ENCODE data around the gene PCYOX1L. TPM values are rescaled to one million over a fixed set of nuclear protein-coding genes. Genes with fewer than 3 reads are reported as not detected.

PCYOX1L gene
- total RNA-seq, 1 experiment from 2014 or later = 15.3 TPM

DNA sequence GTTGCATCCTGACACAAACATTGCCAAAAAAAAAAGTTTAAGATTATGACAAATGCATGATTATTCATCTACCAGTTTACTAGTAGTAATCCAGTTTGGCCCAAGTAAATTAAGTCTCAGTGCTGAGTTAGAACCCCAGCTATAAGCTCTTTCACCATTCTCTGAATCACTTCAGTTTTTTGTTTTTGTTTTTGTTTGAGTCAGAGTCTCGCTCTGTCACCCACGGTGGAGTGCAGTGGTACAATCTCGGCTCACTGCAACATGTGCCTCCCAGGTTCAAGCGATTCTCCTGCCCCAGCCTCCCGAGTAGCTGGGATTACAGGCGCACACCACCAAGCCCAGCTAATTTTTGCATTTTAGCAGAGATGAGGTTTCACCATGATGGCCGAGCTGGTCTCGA is 1.5 kb upstream of the PCYOX1L start:
- Histone ChIP-seq H2BK15ac (ENCODE audit: low read depth, low read length) (no peak overlapping the region), H2BK120ac (ENCODE audit: low read depth, low read length, poor library complexity, severe bottlenecking) (no peak overlapping the region), H3K4ac (ENCODE audit: low read depth, low read length) (no peak overlapping the region), H3K23ac (ENCODE audit: insufficient read length, low read depth, low read length) (no peak overlapping the region), H3K14ac (ENCODE audit: insufficient read depth, low read length) (no peak overlapping the region), H4K5ac (ENCODE audit: insufficient read length, low read depth, low read length) (no peak overlapping the region), H3K79me1 (ENCODE audit: insufficient read depth, low read depth, low read length, poor library complexity, severe bottlenecking) (no peaks in the 10 kb centered on the region), H4K91ac (ENCODE audit: insufficient read length, low read depth, low read length) (no peak overlapping the region), H2BK5ac (ENCODE audit: insufficient read length, low read length) (no peak overlapping the region), H3K56ac (ENCODE audit: insufficient read length, low read depth, low read length) (no peak overlapping the region), H4K8ac (replicated peaks; ENCODE audit: insufficient read length, low read depth, low read length) (no peak overlapping the region), H3K9me3 (ENCODE audit: control insufficient read depth, low read depth, low read length) (no peaks in the 10 kb centered on the region), H2BK12ac (ENCODE audit: insufficient read length, low read depth, low read length) (no peak overlapping the region), H3K27me3 (ENCODE audit: insufficient read depth, low read length) (no peaks in the 10 kb centered on the region), H4K20me1 (ENCODE audit: control insufficient read depth, insufficient read depth, insufficient read length) (no peaks in the 10 kb centered on the region), H3K4me2 (ENCODE audit: insufficient read depth, insufficient read length, low read length) (no peak overlapping the region), H2AFZ (ENCODE audit: low read length) (no peak overlapping the region), H3K23me2 (ENCODE audit: insufficient read length, low read depth, low read length, poor library complexity, severe bottlenecking) (peaks cover 4% of the 10 kb centered on the region), H3K9ac (ENCODE audit: extremely low read depth, insufficient read length, low read length) (no peak overlapping the region), H3K27ac (ENCODE audit: insufficient read length, low read depth, low read length) (no peak overlapping the region), H3T11ph (ENCODE audit: low read length) (no peak overlapping the region), H2BK20ac (ENCODE audit: low read depth, low read length, poor library complexity, severe bottlenecking) (no peak overlapping the region), H2AK5ac (ENCODE audit: insufficient read length, low read length) (no peak overlapping the region), H3K4me1 (ENCODE audit: insufficient read depth, low read length) (no peaks in the 10 kb centered on the region; the same call in 1 of the 2 replicates), H3K79me2 (ENCODE audit: insufficient read depth, low read length) (no peaks in the 10 kb centered on the region), H3K18ac (ENCODE audit: insufficient read length, low read depth, low read length) (no peak overlapping the region)
- H3K36me3 Mint-ChIP-seq (ENCODE audit: insufficient read depth in 1 of 3, low read depth in 3 of 3) = peaks cover 7 to 44% (median 30%) of the 10 kb centered on the region in 3 experiments; a peak in 6 of 7 replicates
- TF ChIP-seq CTCF (conservative IDR thresholded peaks at IDR 0.05) = no peak
- peaks cover 4% of the 10 kb centered on the region; the same call in 1 of the 2 replicates for H3K27me3 Mint-ChIP-seq (ENCODE audit: low read depth)
- peaks cover 18% of the 10 kb centered on the region in 2 experiments for H3K4me1 Mint-ChIP-seq
- no CpG with 5 or more reads among the region's 8 CpGs for WGBS (ENCODE audit: extremely low coverage, insufficient read length, low lambda C conversion rate)
- H3K27ac Mint-ChIP-seq = no peak overlapping the region
- DNase-seq = no peak
- H3K4me3 Mint-ChIP-seq = peak overlapping the region; percentile 8 to 41; a peak in 3 of 5 replicates
- no peaks in the 10 kb centered on the region for H3K9me3 Mint-ChIP-seq

All from H9 (cell line).